ENCODE measurements around the gene HIVEP2. TPM values are rescaled to one million over a fixed set of nuclear protein-coding genes. Genes with fewer than 3 reads are reported as not detected.

Gene HIVEP2
- total RNA-seq, 1 donor from 2014 or later = 38.4 TPM

DNA sequence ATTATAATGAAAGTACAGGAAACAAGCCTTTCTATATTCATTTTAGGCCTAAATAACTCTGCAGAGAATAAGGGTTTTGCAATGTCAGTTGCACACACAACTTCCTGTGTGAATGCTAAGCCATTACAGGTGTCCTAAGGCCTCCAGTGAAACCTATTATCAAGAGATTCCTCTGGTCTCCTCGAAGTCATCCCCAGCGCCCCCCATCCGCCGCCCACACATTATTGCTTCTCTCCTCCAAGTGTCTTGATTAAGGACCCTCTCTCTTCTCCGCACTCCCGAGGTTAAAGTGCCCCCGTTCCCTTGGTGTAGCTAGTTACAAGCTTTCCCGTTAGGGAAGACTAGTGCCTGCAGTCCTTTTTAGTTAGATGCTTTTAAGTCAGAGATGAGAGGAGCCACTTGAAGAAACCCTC is 1.3 kb downstream of the HIVEP2 start:
- peak overlapping the region; percentile 96 for H3K4me3 Mint-ChIP-seq
- H3K36me3 Mint-ChIP-seq (ENCODE audit: low read depth) = peaks cover 7% of the 10 kb centered on the region
- peaks cover 6% of the 10 kb centered on the region for H3K27me3 Mint-ChIP-seq (ENCODE audit: insufficient read depth)
- DNase-seq (ENCODE audit: low spot score) = peak; percentile 36
- intact Hi-C loops (cut with micrococcal nuclease) = loop anchor here (1.0 to 10.0 kb wide), 17 partner anchors 11 to 1409 kb away; partner anchors contain the start of gene SF3B5
- peaks cover 66% of the 10 kb centered on the region for H3K4me1 Mint-ChIP-seq (ENCODE audit: low read depth)
- H3K27ac Mint-ChIP-seq = peak overlapping the region; percentile 100
- no peaks in the 10 kb centered on the region for H3K9me3 Mint-ChIP-seq

- Mint-ChIP-seq H3K9me3 (no peaks in the 10 kb centered on the region), H3K36me3 (ENCODE audit: low read depth) (peaks cover 15% of the 10 kb centered on the region), H3K4me3 (peak overlapping the region; percentile 96), H3K4me1 (ENCODE audit: low read depth) (peaks cover 70% of the 10 kb centered on the region), H3K27ac (peak overlapping the region; percentile 100), H3K27me3 (ENCODE audit: insufficient read depth) (peaks cover 6% of the 10 kb centered on the region)
- DNase-seq (ENCODE audit: low spot score) = no peak
- intact Hi-C loops (cut with micrococcal nuclease) = loop anchor here (1.0 to 10.0 kb wide), 9 partner anchors 11 to 1409 kb away; partner anchors contain the start of gene SF3B5
Measured at GRCh38 chr6:142942805-142943227, 2.2 kb downstream of the HIVEP2 start.

DNA sequence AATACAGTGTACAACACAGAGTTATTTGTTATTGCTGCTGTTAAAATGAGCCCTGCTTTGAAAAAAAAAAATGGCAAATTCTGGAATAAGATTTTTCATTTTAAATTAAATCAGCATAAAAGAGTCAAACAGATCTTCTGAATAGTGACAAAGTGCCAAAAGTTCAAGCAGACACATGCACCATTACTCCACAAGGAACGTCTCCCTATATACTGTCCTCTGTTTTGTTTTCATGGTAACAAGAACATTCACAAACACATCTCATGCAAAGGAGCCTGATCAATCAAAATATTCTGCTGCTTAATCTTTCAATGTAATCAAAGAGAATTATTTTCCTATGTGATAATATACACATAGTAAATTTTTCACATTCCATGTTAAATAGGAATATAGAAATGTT is 2.7 kb downstream of the HIVEP2 start:
- peaks cover 71% of the 10 kb centered on the region for H3K4me1 Mint-ChIP-seq (ENCODE audit: low read depth)

DNA sequence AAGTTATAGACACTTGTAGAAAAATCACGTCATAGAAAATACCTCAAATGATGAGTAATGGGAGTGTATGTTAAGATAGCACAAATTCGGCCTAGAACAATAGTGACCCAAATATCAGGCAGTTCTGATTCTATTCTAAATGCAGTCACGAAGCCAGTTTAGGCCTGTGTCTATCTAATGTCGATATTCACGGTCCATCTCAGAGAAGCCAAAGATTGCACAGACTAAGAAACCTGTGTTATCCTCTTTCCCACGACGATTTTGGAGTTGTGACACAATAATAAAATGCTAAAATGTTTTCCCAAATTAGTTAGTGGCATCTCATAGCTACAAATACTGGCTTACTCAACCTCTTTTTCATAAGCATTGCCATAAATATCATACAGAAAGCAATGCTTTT is 4.0 kb downstream of the HIVEP2 start:
- Mint-ChIP-seq H3K36me3 (ENCODE audit: low read depth) (peaks cover 18% of the 10 kb centered on the region), H3K27ac (peak overlapping the region; percentile 67), H3K4me3 (peak overlapping the region; percentile 96), H3K9me3 (no peaks in the 10 kb centered on the region), H3K27me3 (ENCODE audit: insufficient read depth) (peaks cover 4% of the 10 kb centered on the region), H3K4me1 (ENCODE audit: low read depth) (peaks cover 74% of the 10 kb centered on the region)
- DNase-seq (ENCODE audit: low spot score) = no peak
- intact Hi-C loops (cut with micrococcal nuclease) = loop anchor here (5.0 to 10.0 kb wide), 6 partner anchors 169 to 1411 kb away; partner anchors contain the start of gene SF3B5

More for the DNA sequence above, 2.7 kb downstream of the HIVEP2 start:
- Mint-ChIP-seq H3K27me3 (ENCODE audit: insufficient read depth) (peaks cover 6% of the 10 kb centered on the region), H3K9me3 (no peaks in the 10 kb centered on the region), H3K27ac (peak overlapping the region; percentile 100), H3K36me3 (ENCODE audit: low read depth) (peaks cover 16% of the 10 kb centered on the region), H3K4me3 (peak overlapping the region; percentile 96)
- DNase-seq (ENCODE audit: low spot score) = no peak
- intact Hi-C loops (cut with micrococcal nuclease) = loop anchor here (5.0 to 10.0 kb wide), 6 partner anchors 170 to 1410 kb away; partner anchors contain the start of gene SF3B5

GRCh38 chr6:142940487-142940886 is 4.5 kb downstream of the HIVEP2 start:
- Mint-ChIP-seq H3K4me1 (ENCODE audit: low read depth) (peaks cover 79% of the 10 kb centered on the region), H3K27me3 (ENCODE audit: insufficient read depth) (peaks cover 4% of the 10 kb centered on the region), H3K4me3 (no peak overlapping the region), H3K9me3 (no peaks in the 10 kb centered on the region), H3K36me3 (ENCODE audit: low read depth) (peaks cover 21% of the 10 kb centered on the region), H3K27ac (peak overlapping the region; percentile 67)
- no peak for DNase-seq (ENCODE audit: low spot score)
- intact Hi-C loops (cut with micrococcal nuclease) = loop anchor here (5.0 to 10.0 kb wide), 6 partner anchors 168 to 1412 kb away; partner anchors contain the start of gene SF3B5

DNA sequence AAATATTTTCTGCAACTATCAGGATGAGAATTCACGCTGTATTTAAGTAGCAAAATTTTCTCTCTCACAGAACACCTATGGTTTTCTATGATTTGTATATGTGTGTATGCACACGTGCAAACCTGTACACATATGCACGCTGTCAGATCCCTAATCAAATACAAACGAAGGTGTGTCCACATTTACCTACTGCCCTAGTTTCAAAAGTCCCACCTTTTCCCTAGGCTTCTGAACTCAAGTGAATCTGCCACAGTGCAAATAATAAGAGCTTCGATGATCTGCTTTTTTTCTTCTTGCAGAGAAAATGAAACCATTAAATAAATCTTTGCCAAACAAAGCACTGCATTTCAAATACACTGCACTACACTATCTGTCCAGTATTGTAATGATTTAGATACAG is 6.5 kb downstream of the HIVEP2 start:
- intact Hi-C loops (cut with micrococcal nuclease) = no loop called here
- no peaks in the 10 kb centered on the region for H3K9me3 Mint-ChIP-seq
- H3K27ac Mint-ChIP-seq = peak overlapping the region; percentile 15
- peaks cover 31% of the 10 kb centered on the region for H3K36me3 Mint-ChIP-seq (ENCODE audit: low read depth)
- H3K27me3 Mint-ChIP-seq (ENCODE audit: insufficient read depth) = no peaks in the 10 kb centered on the region
- peaks cover 87% of the 10 kb centered on the region for H3K4me1 Mint-ChIP-seq (ENCODE audit: low read depth)
- no peak overlapping the region for H3K4me3 Mint-ChIP-seq
- DNase-seq (ENCODE audit: low spot score) = no peak

GRCh38 chr6:142937986-142938385 is 7.0 kb downstream of the HIVEP2 start:
- intact Hi-C loops (cut with micrococcal nuclease) = no loop called here
- Mint-ChIP-seq H3K9me3 (no peaks in the 10 kb centered on the region), H3K4me3 (no peak overlapping the region), H3K27me3 (ENCODE audit: insufficient read depth) (no peaks in the 10 kb centered on the region), H3K36me3 (ENCODE audit: low read depth) (peaks cover 31% of the 10 kb centered on the region), H3K4me1 (ENCODE audit: low read depth) (peaks cover 87% of the 10 kb centered on the region), H3K27ac (no peak overlapping the region)
- no peak for DNase-seq (ENCODE audit: low spot score)

- H3K27me3 Mint-ChIP-seq (ENCODE audit: insufficient read depth) = no peaks in the 10 kb centered on the region
- intact Hi-C loops (cut with micrococcal nuclease) = no loop called here
- H3K4me3 Mint-ChIP-seq = peak overlapping the region; percentile 61
- peaks cover 84% of the 10 kb centered on the region for H3K4me1 Mint-ChIP-seq (ENCODE audit: low read depth)
- peaks cover 31% of the 10 kb centered on the region for H3K36me3 Mint-ChIP-seq (ENCODE audit: low read depth)
- peak overlapping the region; percentile 82 for H3K27ac Mint-ChIP-seq
- H3K9me3 Mint-ChIP-seq = no peaks in the 10 kb centered on the region
- DNase-seq (ENCODE audit: low spot score) = no peak
Measured at GRCh38 chr6:142935553-142936517, 9.1 kb downstream of the HIVEP2 start.

GRCh38 chr6:142934599-142934998 is 10.4 kb downstream of the HIVEP2 start:
- Mint-ChIP-seq H3K4me1 (ENCODE audit: low read depth) (peaks cover 84% of the 10 kb centered on the region), H3K27me3 (ENCODE audit: insufficient read depth) (no peaks in the 10 kb centered on the region), H3K9me3 (no peaks in the 10 kb centered on the region), H3K4me3 (peak overlapping the region; percentile 53), H3K36me3 (ENCODE audit: low read depth) (peaks cover 36% of the 10 kb centered on the region), H3K27ac (peak overlapping the region; percentile 64)
- intact Hi-C loops (cut with micrococcal nuclease) = no loop called here
- DNase-seq (ENCODE audit: low spot score) = no peak

DNA sequence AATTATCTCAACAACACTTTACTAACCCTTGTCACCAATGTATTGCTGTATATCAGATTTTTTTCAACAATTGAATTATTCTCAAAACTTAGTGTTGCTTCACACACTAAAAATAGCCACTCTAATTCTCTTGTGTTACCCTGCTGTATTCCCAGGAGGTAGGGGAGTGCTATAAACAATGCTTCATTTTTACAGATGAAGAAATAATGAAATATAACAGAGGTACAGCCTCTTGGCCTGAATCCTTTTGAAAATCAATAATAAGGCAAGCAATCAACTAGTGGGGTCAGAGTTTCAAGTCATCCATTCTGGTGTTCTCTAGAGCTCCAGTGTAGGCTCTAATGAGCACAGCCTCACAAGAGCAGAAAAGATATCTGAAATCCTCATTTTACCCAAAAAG is 10.9 kb downstream of the HIVEP2 start:
- H3K4me1 Mint-ChIP-seq (ENCODE audit: low read depth) = peaks cover 84% of the 10 kb centered on the region
- no peak for DNase-seq (ENCODE audit: low spot score)
- peak overlapping the region; percentile 35 for H3K27ac Mint-ChIP-seq
- intact Hi-C loops (cut with micrococcal nuclease) = no loop called here
- H3K27me3 Mint-ChIP-seq (ENCODE audit: insufficient read depth) = no peaks in the 10 kb centered on the region
- no peaks in the 10 kb centered on the region for H3K9me3 Mint-ChIP-seq
- H3K4me3 Mint-ChIP-seq = peak overlapping the region; percentile 53
- H3K36me3 Mint-ChIP-seq (ENCODE audit: low read depth) = peaks cover 34% of the 10 kb centered on the region

- Mint-ChIP-seq H3K4me1 (ENCODE audit: low read depth) (peaks cover 84% of the 10 kb centered on the region), H3K36me3 (ENCODE audit: low read depth) (peaks cover 38% of the 10 kb centered on the region), H3K4me3 (peak overlapping the region; percentile 15), H3K9me3 (no peaks in the 10 kb centered on the region), H3K27me3 (ENCODE audit: insufficient read depth) (no peaks in the 10 kb centered on the region), H3K27ac (peak overlapping the region; percentile 37)
- intact Hi-C loops (cut with micrococcal nuclease) = no loop called here
- no peak for DNase-seq (ENCODE audit: low spot score)
Measured at GRCh38 chr6:142933701-142934100, 11.3 kb downstream of the HIVEP2 start.

DNA sequence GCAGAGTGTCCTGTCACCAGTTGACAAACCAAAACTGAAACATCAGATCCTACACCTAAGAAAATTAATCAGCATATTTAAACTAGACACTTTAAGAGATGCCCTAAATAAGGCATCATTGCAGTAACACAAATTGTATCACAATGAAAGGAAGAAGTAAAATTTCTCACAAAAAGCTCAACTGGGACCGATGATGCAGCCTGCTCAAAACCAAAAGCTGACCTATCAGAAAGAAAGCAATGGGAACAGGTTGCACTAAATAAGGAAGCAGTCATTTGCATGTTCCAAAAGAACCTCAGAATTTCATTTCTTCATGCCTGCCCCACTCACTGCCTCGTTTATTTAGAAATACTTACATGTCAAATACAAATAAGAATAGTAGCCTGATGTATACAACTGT is 12.1 kb downstream of the HIVEP2 start:
- H3K9me3 Mint-ChIP-seq = no peaks in the 10 kb centered on the region
- no peak for DNase-seq (ENCODE audit: low spot score)
- intact Hi-C loops (cut with micrococcal nuclease) = loop anchor here (1.0 kb wide), 1 partner anchor 10 kb away; no protein-coding TSS in a partner anchor
- H3K4me3 Mint-ChIP-seq = peak overlapping the region; percentile 67
- H3K27ac Mint-ChIP-seq = peak overlapping the region; percentile 68
- peaks cover 83% of the 10 kb centered on the region for H3K4me1 Mint-ChIP-seq (ENCODE audit: low read depth)
- no peaks in the 10 kb centered on the region for H3K27me3 Mint-ChIP-seq (ENCODE audit: insufficient read depth)
- H3K36me3 Mint-ChIP-seq (ENCODE audit: low read depth) = peaks cover 31% of the 10 kb centered on the region
